GM19397 (cell line): ENCODE data around the gene JMJD1C.
A peak's percentile ranks its signal among the peaks of the same experiment; 100 is the strongest.
"Not testable (repeated sequence)": the region's sequence is repeated elsewhere in the genome, so short reads cannot be mapped to it uniquely, and the experiment has no call there.

Source experiments
- ATAC-seq: cut with Tn5 transposase; IDR thresholded peaks from one replicate; pipeline ENCODE4 v1.9.1; 2021; ENCODE audit warnings: mild to moderate bottlenecking, moderate library complexity; ENCODE audit not compliant: unreplicated experiment

Gene JMJD1C, protein sequence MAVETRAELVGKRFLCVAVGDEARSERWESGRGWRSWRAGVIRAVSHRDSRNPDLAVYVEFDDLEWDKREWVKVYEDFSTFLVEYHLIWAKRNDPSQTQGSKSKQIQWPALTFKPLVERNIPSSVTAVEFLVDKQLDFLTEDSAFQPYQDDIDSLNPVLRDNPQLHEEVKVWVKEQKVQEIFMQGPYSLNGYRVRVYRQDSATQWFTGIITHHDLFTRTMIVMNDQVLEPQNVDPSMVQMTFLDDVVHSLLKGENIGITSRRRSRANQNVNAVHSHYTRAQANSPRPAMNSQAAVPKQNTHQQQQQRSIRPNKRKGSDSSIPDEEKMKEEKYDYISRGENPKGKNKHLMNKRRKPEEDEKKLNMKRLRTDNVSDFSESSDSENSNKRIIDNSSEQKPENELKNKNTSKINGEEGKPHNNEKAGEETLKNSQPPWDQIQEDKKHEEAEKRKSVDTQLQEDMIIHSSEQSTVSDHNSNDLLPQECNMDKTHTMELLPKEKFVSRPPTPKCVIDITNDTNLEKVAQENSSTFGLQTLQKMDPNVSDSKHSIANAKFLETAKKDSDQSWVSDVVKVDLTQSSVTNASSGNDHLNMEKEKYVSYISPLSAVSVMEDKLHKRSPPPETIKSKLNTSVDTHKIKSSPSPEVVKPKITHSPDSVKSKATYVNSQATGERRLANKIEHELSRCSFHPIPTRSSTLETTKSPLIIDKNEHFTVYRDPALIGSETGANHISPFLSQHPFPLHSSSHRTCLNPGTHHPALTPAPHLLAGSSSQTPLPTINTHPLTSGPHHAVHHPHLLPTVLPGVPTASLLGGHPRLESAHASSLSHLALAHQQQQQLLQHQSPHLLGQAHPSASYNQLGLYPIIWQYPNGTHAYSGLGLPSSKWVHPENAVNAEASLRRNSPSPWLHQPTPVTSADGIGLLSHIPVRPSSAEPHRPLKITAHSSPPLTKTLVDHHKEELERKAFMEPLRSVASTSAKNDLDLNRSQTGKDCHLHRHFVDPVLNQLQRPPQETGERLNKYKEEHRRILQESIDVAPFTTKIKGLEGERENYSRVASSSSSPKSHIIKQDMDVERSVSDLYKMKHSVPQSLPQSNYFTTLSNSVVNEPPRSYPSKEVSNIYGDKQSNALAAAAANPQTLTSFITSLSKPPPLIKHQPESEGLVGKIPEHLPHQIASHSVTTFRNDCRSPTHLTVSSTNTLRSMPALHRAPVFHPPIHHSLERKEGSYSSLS (N-terminal part only)

GRCh38 chr10:63465293-63466143, at the start of gene JMJD1C:
Gene JMJD1C, minus strand, starts transcription at chr10:63465977. Its CDS starts 315 bp downstream, at chr10:63465662.
- peak; percentile 77 for ATAC-seq

- no peak for ATAC-seq
Measured at GRCh38 chr10:63515002-63515763, 49.4 kb upstream of the JMJD1C start.

GRCh38 chr10:63506554-63506953, 40.8 kb upstream of the JMJD1C start:
- ATAC-seq, result no peak

DNA sequence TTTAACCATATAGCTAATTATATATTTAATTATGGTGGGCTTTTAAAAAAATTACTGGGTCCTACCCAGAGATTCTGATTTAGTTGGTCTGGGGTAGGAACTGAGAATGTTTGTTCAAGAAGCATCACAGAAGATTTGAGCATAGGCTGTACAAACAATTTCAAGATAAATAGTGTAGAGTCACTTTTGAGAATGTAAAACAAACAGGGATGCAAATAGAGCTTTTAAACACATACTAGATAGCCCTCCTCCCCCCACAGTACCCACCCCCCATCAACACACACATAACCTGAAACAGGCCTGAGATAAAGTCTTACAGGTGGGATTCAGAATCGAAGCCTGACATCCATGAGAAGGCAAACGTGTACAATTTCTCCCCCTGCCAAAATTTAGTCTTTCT, 39.8 kb upstream of the JMJD1C start:
- no peak for ATAC-seq

DNA sequence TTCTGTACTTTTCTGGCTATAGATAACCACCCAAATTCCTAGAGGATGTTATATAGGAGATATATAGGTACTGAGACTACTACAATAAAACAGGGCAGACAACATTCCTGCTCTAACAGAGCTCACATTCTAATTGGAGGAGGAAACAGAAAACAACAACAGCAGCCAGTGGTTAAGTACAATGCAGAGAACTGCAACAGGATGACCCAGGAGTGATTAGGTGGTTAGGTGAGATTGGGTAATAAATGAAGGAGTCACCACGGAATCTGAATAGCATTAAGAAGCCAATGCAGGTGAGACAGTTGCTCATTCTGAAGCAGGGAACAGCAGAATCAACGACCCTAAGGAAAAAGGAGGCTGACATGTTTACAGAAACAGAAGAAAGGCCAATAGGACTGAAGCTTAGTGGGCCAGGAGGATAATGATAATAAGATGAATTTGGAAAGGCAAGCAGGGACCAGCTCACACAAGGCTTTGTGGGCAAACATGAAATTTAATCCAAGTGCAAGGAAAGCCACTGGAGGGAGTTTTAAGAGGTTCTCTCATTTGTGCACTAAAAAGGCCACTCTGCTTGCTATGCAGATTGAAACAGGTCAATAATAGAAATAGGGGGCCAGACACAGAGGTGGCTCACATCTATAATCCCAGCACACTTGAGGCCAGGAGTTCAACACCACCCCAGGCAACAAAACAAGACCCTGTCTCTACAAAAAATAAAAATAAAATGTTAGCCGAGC, 38.5 kb upstream of the JMJD1C start:
- no peak for ATAC-seq

GRCh38 chr10:63503395-63503794, 37.6 kb upstream of the JMJD1C start:
- no peak for ATAC-seq

DNA sequence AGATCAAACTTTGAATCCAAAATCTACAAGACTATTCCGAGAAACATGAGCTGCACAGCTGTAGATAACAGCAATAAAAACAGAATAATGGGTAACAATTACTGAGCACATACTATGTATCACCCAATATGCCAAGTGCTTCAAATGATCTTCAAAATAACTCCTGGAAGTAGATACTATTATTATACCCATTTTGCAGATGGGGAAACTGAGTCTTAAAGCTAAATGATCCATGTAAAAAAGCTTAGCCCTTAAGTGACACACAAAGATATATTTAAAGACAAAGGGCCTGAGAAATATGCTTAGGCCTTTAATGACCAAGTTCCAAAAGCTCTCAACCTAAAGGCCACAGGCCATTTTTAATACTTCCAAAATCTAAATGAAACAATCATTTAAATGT, 37.1 kb upstream of the JMJD1C start:
- no peak for ATAC-seq

DNA sequence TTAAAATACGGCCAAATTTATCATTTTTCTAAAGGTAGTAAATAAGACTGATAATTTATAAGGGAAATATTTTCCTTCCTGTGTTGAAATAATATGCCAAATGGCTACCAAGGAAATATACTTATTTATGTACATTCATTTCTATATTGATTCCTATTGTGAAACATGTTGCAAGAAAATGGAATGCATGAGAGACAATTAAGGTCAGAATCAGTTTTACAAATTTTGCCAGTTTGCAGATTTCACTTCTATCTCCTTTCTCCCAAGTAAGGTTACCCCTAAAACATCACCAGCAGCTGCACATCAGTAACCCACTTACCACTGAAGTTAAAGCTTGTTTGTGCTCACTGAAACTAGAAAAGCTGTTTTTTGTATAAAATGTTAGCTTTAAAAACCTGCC, 36.2 kb upstream of the JMJD1C start:
- no peak for ATAC-seq

DNA sequence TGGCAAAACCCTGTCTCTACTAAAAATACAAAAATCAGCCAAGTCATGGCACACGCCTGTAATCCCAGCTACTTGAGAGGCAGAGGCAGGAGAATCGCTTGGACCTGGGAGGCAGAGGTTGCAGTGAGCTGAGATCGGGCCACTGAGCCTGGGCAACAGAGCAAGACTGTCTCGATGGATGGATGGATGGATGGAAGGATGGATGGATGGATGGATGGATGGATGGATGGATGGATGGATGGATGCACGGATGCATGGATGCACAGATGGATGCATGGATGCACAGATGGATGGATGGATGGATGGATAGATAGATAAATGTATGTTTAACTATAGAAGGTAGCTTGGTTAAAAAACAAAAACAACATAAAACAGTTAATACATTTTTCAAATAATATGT, 34.8 kb upstream of the JMJD1C start:
- ATAC-seq, result not testable (repeated sequence)

DNA sequence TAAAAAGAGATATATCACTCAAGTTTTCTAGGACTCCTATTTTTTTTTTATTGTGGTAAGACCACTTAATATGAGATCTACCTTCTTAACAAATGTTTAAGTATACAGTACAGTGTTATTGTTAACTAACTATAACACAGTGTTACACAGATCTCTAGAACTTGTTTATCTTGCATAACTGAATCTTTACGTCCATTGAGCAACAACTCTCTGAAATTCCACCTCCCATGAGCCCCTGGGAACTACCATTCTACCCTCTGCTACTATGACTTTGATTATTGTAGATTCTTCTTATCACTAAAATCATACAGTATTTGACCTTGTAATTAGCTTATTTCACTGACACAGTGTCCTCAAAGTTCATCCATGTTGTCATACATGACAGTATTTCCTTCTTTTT, 32.9 kb upstream of the JMJD1C start:
- no peak for ATAC-seq

DNA sequence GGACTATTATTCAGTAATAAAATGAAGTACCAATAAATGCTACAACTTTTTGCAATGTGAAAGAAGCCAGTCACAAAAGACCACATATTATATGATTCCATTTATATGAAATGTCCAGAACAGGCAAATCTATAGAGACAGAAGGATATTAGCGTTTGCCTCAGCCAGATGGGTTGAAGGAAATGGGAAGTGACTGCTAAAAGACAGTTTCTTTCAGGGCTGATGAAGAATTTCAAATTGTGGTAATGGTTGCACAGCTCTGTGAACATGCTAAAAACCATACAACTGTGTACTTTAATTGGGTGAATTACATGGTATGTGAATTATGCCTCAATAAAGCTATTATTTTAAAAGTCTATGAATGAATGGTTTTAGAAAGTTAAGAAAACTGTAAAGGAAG, 31.5 kb upstream of the JMJD1C start:
- no peak for ATAC-seq

DNA sequence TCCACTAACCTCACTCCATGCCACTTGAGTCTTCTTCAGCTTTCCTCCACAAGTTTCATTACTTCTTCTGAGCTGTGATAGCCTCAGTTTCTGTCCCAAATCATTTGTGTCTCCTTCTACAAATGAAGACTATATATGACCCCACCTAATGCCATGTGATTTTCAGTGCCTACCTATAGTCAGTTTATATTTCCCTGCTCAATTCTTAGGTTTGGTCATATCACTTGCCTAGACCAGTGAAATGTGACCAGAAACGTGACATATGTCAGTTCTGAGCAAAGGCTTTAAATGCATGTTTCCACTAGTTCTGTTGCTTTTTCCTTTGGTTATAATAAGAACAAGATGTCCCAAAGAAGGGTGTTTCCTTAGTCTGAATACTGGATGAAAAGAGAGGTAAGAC, 30.8 kb upstream of the JMJD1C start:
- no peak for ATAC-seq

GRCh38 chr10:63494951-63495350, 29.2 kb upstream of the JMJD1C start:
- ATAC-seq, result no peak

GRCh38 chr10:63493004-63493403, 27.2 kb upstream of the JMJD1C start:
- no peak for ATAC-seq

- not testable (repeated sequence) for ATAC-seq
Measured at GRCh38 chr10:63492317-63492690, 26.5 kb upstream of the JMJD1C start.

- ATAC-seq, result no peak
Measured at GRCh38 chr10:63491588-63492316, 26.0 kb upstream of the JMJD1C start.

GRCh38 chr10:63489838-63490237, 24.1 kb upstream of the JMJD1C start:
- no peak for ATAC-seq

DNA sequence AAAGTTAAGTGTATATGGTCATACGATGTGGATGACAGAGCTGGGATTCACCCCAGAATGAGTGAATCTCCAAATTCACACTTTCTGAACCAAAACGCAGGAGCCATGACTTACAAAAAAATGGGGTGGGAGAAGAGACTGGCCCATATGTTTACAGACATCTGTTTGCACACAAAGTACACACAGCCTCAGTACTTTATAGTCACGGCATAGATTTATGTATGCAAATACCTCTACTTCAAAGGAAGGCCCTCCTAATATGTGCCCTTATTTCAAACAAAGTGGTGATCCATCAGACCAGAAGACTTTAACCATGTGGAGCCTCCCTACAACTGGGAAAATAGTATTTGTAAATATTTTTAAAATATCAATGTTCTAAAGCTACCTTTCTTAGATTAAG, 22.2 kb upstream of the JMJD1C start:
- no peak for ATAC-seq
